HepG2 (cell line): ENCODE results near the gene IGF2BP1. TPM values are rescaled to one million over a fixed set of nuclear protein-coding genes. Genes with fewer than 3 reads are reported as not detected.

Experiments
- ATAC-seq: fragments of 200-7000 bp; cut with Tn5 transposase; 3 replicates; pipeline ENCODE4 v1.9.1; 2020; ENCODE audit warnings: mild to moderate bottlenecking, moderate library complexity
- BruUV-seq: library from RNA; stranded (reverse); fragments of 400-500 nt; replicated peaks from 2 replicates; lab custom pipeline; 2021; lab: Mats Ljungman, UMichigan
- CTCF ChIA-PET: fragments of 300-600 bp; formaldehyde crosslinking; extraction: SDS; loops from one replicate; lab custom pipeline; 2021; ENCODE audit warnings: low total read pairs, inconsistent platforms, low intra/inter-chr PET ratio; lab: Yijun Ruan, JAX
- POLR2A ChIA-PET: fragments of 350-600 bp; sonication (Branson Sonifier 250); formaldehyde crosslinking; loops from one replicate; lab custom pipeline; 2020; ENCODE audit warnings: antibody characterized with exemption, inconsistent platforms; lab: Yijun Ruan, JAX
- DNase-seq: peaks from one replicate; pipeline ENCODE4 v3.0.0-alpha.2; 2015; ENCODE audit warnings: low spot score
- FAIRE-seq: peaks from 3 replicates; lab custom pipeline; 2011; peaks lifted over from hg19 to GRCh38; lab: Jason Lieb, UNC
- H2AFZ ChIP-seq: one replicate; pipeline ENCODE4 v1.6.1; 2011; ENCODE audit warnings: low read length, inconsistent platforms
- H3K27ac ChIP-seq: fragments of 300-600 bp; 3 replicates; pipeline ENCODE4 v1.8.0; 2011; ENCODE audit warnings: mixed run types, mild to moderate bottlenecking, mixed read lengths, low read length, inconsistent platforms; ENCODE audit not compliant: insufficient read depth; ENCODE audit errors: extremely low read length
- H3K27me3 ChIP-seq, 2 experiments: fragments of 200-600 bp in 1 of 2; 2 replicates in 1 of 2; 3 replicates in 1 of 2; pipeline versions ENCODE4 v1.6.0 to v1.8.0; 2011; ENCODE audit warnings: low read length in 2 of 2, mild to moderate bottlenecking in 2 of 2, moderate library complexity in 2 of 2, inconsistent platforms in 1 of 2; ENCODE audit not compliant: insufficient read depth in 2 of 2, control insufficient read depth in 1 of 2
- H3K36me3 ChIP-seq, 2 experiments: fragments of 200-600 bp in 1 of 2; replicated peaks in 1 of 2; 2 replicates in 1 of 2; 3 replicates in 1 of 2; pipeline versions ENCODE4 v1.5.1 to v1.8.0; 2011; ENCODE audit warnings: low read length in 2 of 2, inconsistent platforms in 1 of 2; ENCODE audit not compliant: insufficient read depth in 2 of 2, control insufficient read depth in 1 of 2
- H3K4me1 ChIP-seq: 2 replicates; pipeline ENCODE4 v1.5.1; 2012; ENCODE audit warnings: low read length, inconsistent platforms; ENCODE audit not compliant: insufficient read depth
- H3K4me2 ChIP-seq: 2 replicates; pipeline ENCODE4 v1.6.0; 2011; ENCODE audit warnings: low read depth, low read length, inconsistent platforms
- H3K4me3 ChIP-seq, 3 experiments: fragments of 200-600 bp in 1 of 3; sonication (generic), shearing (Covaris generic) in 1 of 3; replicated peaks in 1 of 3; 2 replicates each; pipeline ENCODE4 v1.5.1; 2011 to 2016; ENCODE audit warnings: low read length in 3 of 3, inconsistent platforms in 2 of 3, low read depth in 2 of 3, mild to moderate bottlenecking in 2 of 3, control low read depth in 1 of 3, mixed read lengths in 1 of 3; ENCODE audit not compliant: insufficient read depth in 1 of 3
- H3K79me2 ChIP-seq: one replicate; pipeline ENCODE4 v1.6.1; 2011; ENCODE audit warnings: low read length, inconsistent platforms; ENCODE audit not compliant: insufficient read depth
- H3K9ac ChIP-seq: 2 replicates; pipeline ENCODE4 v1.6.0; 2011; ENCODE audit warnings: mild to moderate bottlenecking, low read depth, low read length, inconsistent platforms; ENCODE audit not compliant: insufficient read depth
- H3K9me3 ChIP-seq: 2 replicates; pipeline ENCODE4 v1.5.1; 2012; ENCODE audit warnings: mild to moderate bottlenecking, low read length
- H4K20me1 ChIP-seq: 2 replicates; pipeline ENCODE4 v1.6.0; 2011; ENCODE audit warnings: inconsistent platforms, mild to moderate bottlenecking, low read length, moderate library complexity; ENCODE audit not compliant: insufficient read depth
- CERS6 ChIP-seq: sonication (generic); formaldehyde crosslinking; IDR thresholded peaks from 2 replicates; pipeline ENCODE4 v1.5.0; 2020; ENCODE audit warnings: missing genetic modification reagents
- HMGXB4 ChIP-seq, 2 experiments: sonication (generic) in 1 of 2; formaldehyde crosslinking in 1 of 2; IDR thresholded peaks; 2 replicates each; pipeline versions ENCODE4 v1.4.0 to v1.6.1; 2018 to 2020; ENCODE audit warnings: missing genetic modification reagents in 2 of 2, borderline replicate concordance in 1 of 2, low read depth in 1 of 2, mild to moderate bottlenecking in 1 of 2, missing biosample characterization in 1 of 2
- LBX2 ChIP-seq: sonication (generic); formaldehyde crosslinking; IDR thresholded peaks from 2 replicates; pipeline ENCODE4 v1.5.0; 2020; ENCODE audit warnings: missing genetic modification reagents, mild to moderate bottlenecking, borderline replicate concordance
- MEIS2 ChIP-seq: sonication (generic); formaldehyde crosslinking; IDR thresholded peaks from 2 replicates; pipeline ENCODE4 v1.9.0; 2021; ENCODE audit warnings: mild to moderate bottlenecking, missing genetic modification reagents
- PLSCR1 ChIP-seq: sonication (generic); formaldehyde crosslinking; IDR thresholded peaks from 2 replicates; pipeline ENCODE4 v1.5.0; 2020; ENCODE audit warnings: missing genetic modification reagents, mild to moderate bottlenecking, borderline replicate concordance
- RELA ChIP-seq: sonication (generic); formaldehyde crosslinking; IDR thresholded peaks from 2 replicates; pipeline ENCODE4 v1.4.0; 2020; ENCODE audit warnings: missing genetic modification reagents
- TBP ChIP-seq: sonication (generic); formaldehyde crosslinking; IDR thresholded peaks from 2 replicates; pipeline ENCODE4 v1.5.0; 2020; ENCODE audit warnings: missing genetic modification reagents
- ZBTB20 ChIP-seq: sonication (generic); formaldehyde crosslinking; IDR thresholded peaks from 2 replicates; pipeline ENCODE4 v1.8.1; 2023; ENCODE audit warnings: missing genetic modification reagents, low read depth, mild to moderate bottlenecking, borderline replicate concordance
- ZHX2 ChIP-seq, 2 experiments: sonication (generic) in 1 of 2; formaldehyde crosslinking in 1 of 2; IDR thresholded peaks; 2 replicates each; pipeline versions ENCODE4 v1.6.1 to v1.9.0; 2014 to 2022; ENCODE audit warnings: antibody characterized with exemption in 1 of 2, borderline replicate concordance in 1 of 2, inconsistent platforms in 1 of 2, low read depth in 1 of 2, missing genetic modification reagents in 1 of 2
- ZNF784 ChIP-seq: sonication (generic); formaldehyde crosslinking; IDR thresholded peaks from 2 replicates; pipeline ENCODE4 v1.5.1; 2020; ENCODE audit warnings: missing genetic modification reagents, mild to moderate bottlenecking, borderline replicate concordance
- WGBS: methylation state at CpG from one replicate; pipeline ENCODE4 v1.1.6; 2017; ENCODE audit warnings: low lambda C conversion rate; 5-methylcytosine and 5-hydroxymethylcytosine counted together
- in situ Hi-C: cut with HindIII; loops from 2 replicates; pipeline ENCODE4 v1.10.0; 2017; ENCODE audit warnings: low pct_unique_long_range_greater_than_20kb; ENCODE audit not compliant: extremely low pct_ligation_motif_present
- intact Hi-C: fragments of 100-400 bp; cut with micrococcal nuclease; formaldehyde crosslinking; loops from one replicate; pipeline ENCODE4 v1.10.0; 2022; ENCODE audit not compliant: unreplicated experiment
- polyA plus RNA-seq, 8 experiments: library from polyadenylated mRNA; depleted of rRNA in 3 of 8; stranded (reverse) in 7 of 8; unstranded in 1 of 8; fragments of >200 nt; fragmentation: Illumina TruSeq in 4 of 8; extraction: Trizol in 4 of 8; gene quantifications; 2 replicates each; pipeline versions ENCODE4 v1.2.1 to v1.2.3, GENCODE V29; 2011 to 2016; ENCODE audit warnings: low read depth in 4 of 8, missing spikeins in 1 of 8, mixed read lengths in 1 of 8; ENCODE audit not compliant: insufficient read depth in 1 of 8
- total RNA-seq, 5 experiments: library from RNA; depleted of rRNA; stranded (reverse); fragments of >200 nt; fragmentation: Illumina TruSeq; extraction: Trizol; gene quantifications; 2 replicates each; pipeline ENCODE4 v1.2.3, GENCODE V29; 2016; ENCODE audit warnings: low read depth in 1 of 5

IGF2BP1 gene
- total and polyA plus RNA-seq, 2 of the 13 experiments (the other 11 are each of a cell fraction or from before 2014, with no cell fraction given): 29.7 to 75.1 TPM

GRCh38 chr17:48981927-48982539, 15.2 kb upstream of the IGF2BP1 start:
- no peaks in the 10 kb centered on the region for H3K36me3 ChIP-seq
- no peaks in the 10 kb centered on the region for H3K79me2 ChIP-seq
- peaks cover 21% of the 10 kb centered on the region; the same call in 1 of the 2 replicates for H3K4me1 ChIP-seq
- H4K20me1 ChIP-seq: no peaks in the 10 kb centered on the region
- BruUV-seq: no TSS peak
- no peaks in the 10 kb centered on the region for H3K9me3 ChIP-seq
- ATAC-seq (no peak), FAIRE-seq (no peak), DNase-seq (no peak)
- intact Hi-C loops: no loop called here
- no peak overlapping the region for H3K9ac ChIP-seq
- POLR2A ChIA-PET: interaction anchor here (3.4 kb wide), 1 partner anchor 11 kb away, joined by 20 read pairs; no protein-coding TSS in a partner anchor
- WGBS: 69% methylated on average over 3 of the region's 3 CpGs
- in situ Hi-C loops: no loop called here
- no peaks in the 10 kb centered on the region for H3K27me3 ChIP-seq
- H3K4me2 ChIP-seq: no peak overlapping the region
- H3K27ac ChIP-seq: no peak overlapping the region
- H3K4me3 ChIP-seq: no peak overlapping the region
- no peak overlapping the region for H2AFZ ChIP-seq
- CTCF ChIA-PET: no interaction called here
- no peak for TF ChIP-seq CERS6 (CRISPR knock-in tag)
- no peak for TF ChIP-seq LBX2 (CRISPR knock-in tag)
- no peak for TF ChIP-seq MEIS2 (CRISPR knock-in tag)
- TF ChIP-seq ZHX2 (IDR thresholded peaks at IDR 0.05; ENCODE audit: low read depth): no peak
- no peak for TF ChIP-seq ZHX2 (CRISPR knock-in tag; IDR thresholded peaks at IDR 0.05; ENCODE audit: borderline replicate concordance)
- TF ChIP-seq ZNF784 (CRISPR knock-in tag): no peak
- TF ChIP-seq RELA (CRISPR knock-in tag): no peak
- TF ChIP-seq HMGXB4 (CRISPR knock-in tag; IDR thresholded peaks at IDR 0.05; ENCODE audit: borderline replicate concordance in 1 of 2, low read depth in 1 of 2): no peak
- no peak for TF ChIP-seq ZBTB20
- no peak for TF ChIP-seq PLSCR1
- no peak for TF ChIP-seq TBP (CRISPR knock-in tag)
